Left colon (tissue), 2 donors: ENCODE results near the gene ACSL1. TPM values are rescaled to one million over a fixed set of nuclear protein-coding genes. Genes with fewer than 3 reads are reported as not detected.

Experiments
- microRNA-seq, 2 donors: library from miRNA; unstranded; fragments of <30 nt; microRNA quantifications; one replicate each; pipeline versions ENCODE4 v1.1.0 to v1.2.0, GENCODE V29; 2020
- total RNA-seq, 2 donors: library from RNA; stranded (reverse); fragmentation: NEBNext Ultra II Directional; extraction: Animal tissue kit (Norgen Biotek cat#: 25700); gene quantifications; one replicate each; pipeline ENCODE4 v1.2.1, GENCODE V29; 2021
- donor health status: DM: no; HTN: no; CAD: no.
- donor health status: DM: yes; HTN: yes; CAD: no.

Gene ACSL1
- total RNA-seq, 2 donors from 2014 or later = 39.4 to 41.2 TPM

Small RNA genes lying within 50 kb of the gene (microRNA-seq; reads per million reads assigned to microRNA genes)
- gene MIR3945 = 0 reads per million in 2 donors

Other genes starting within 250 kb of the ACSL1 start
- 10 to 100 TPM; 43.4 to 50.2 TPM for gene CASP3, start 176.5 kb downstream of the ACSL1 start, total RNA-seq
- gene PRIMPOL, start 176.2 kb downstream of the ACSL1 start, total RNA-seq = 10 to 100 TPM; 13.1 to 23.4 TPM
- 10 to 100 TPM in 1 of 2 donors, 1 to 10 TPM in 1; 5.8 to 11.8 TPM for gene CENPU, start 91.9 kb downstream of the ACSL1 start, total RNA-seq
- not detected for gene HELT, start 192.5 kb upstream of the ACSL1 start, total RNA-seq